GM18867 (cell line): ENCODE measurements around the gene SPDYE1.
"Not testable (repeated sequence)": the region's sequence is repeated elsewhere in the genome, so short reads cannot be mapped to it uniquely, and the experiment has no call there.

Experiments used
- ATAC-seq: cut with Tn5 transposase; IDR thresholded peaks from one replicate; pipeline ENCODE4 v1.9.1; 2021; ENCODE audit warnings: mild to moderate bottlenecking, moderate library complexity; ENCODE audit not compliant: unreplicated experiment

Gene SPDYE1

GRCh38 chr7:43990829-43991228 is 6.9 kb upstream of the SPDYE1 start:
- not testable (repeated sequence) for ATAC-seq

DNA sequence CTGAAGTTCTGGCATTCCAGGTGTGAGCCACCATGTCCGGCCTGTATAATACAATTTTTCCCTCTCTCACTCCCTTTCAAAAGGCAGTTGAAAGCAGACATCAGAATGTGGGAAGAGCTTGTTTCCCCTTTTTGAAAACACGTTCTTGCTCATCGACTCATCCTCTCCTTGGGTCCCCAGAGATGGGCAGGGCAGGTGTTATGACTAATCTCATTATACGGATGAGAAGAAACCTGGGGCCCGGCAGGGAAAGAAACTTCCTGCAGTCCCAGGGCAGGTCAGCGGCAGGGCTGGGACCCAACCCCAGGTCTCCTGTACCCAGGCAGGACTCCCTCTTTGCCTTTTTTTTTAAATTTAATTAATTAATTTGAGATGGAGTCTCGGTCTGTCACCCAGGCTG is 4.8 kb upstream of the SPDYE1 start:
- peak; percentile 85 for ATAC-seq

DNA sequence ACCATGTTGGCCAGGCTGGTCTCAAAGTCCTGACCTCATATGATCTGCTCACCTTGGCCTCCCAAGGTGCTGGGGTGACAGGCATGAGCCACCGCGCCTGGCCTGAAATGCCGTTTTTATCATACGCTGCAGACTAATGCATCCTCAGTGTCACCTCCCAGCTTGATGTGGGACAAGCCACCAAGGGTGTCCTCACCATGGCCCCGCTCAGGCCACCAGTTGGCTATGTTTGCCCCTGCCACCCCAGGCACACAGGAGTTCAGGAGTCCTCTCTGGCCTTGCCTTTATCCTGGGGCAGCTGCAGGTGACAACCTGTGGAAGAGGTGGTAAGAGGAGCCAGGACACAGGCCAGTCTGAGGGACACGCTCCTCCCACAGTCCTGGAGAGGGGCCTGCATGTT is 3.0 kb upstream of the SPDYE1 start:
- ATAC-seq: not testable (repeated sequence)

DNA sequence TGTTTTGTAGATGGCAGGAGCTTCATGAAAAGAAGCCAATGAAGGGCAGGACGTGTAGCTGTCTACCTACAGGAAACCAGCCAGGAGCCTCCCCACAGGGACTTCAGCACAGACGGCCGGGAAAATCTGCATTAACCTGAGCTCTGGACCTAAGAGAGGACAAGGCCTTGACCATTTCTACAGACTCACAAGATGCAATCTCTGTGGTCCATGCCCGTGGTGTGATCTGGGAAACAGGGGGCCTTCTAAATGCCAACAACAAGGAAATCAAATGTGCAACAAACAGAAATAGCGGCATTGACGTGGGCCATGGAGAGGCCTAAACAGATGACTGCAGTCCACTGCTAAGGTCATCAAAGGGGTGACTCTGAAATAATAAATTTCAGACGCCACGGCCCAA is 14.4 kb downstream of the SPDYE1 start:
- not testable (repeated sequence) for ATAC-seq

DNA sequence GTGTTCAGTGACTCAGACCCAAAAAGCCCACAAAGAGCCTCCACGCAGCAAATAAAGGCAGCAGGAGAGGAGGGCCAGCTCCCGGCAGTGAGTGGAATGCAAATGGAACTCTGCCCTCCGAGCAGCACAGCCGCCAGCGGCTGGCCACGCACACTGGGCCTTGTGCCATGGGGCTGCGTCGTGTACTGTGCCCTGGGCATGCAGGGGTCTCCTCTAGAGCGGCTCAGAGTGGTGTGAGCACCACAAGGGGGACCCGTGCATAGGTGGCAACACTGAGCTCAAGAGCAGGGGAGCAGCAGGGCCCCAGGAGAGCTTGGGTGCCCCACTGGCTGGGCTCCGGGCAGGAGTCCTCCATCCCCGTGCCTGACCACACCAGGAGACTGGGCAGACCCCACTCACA is 17.4 kb downstream of the SPDYE1 start:
- not testable (repeated sequence) for ATAC-seq

DNA sequence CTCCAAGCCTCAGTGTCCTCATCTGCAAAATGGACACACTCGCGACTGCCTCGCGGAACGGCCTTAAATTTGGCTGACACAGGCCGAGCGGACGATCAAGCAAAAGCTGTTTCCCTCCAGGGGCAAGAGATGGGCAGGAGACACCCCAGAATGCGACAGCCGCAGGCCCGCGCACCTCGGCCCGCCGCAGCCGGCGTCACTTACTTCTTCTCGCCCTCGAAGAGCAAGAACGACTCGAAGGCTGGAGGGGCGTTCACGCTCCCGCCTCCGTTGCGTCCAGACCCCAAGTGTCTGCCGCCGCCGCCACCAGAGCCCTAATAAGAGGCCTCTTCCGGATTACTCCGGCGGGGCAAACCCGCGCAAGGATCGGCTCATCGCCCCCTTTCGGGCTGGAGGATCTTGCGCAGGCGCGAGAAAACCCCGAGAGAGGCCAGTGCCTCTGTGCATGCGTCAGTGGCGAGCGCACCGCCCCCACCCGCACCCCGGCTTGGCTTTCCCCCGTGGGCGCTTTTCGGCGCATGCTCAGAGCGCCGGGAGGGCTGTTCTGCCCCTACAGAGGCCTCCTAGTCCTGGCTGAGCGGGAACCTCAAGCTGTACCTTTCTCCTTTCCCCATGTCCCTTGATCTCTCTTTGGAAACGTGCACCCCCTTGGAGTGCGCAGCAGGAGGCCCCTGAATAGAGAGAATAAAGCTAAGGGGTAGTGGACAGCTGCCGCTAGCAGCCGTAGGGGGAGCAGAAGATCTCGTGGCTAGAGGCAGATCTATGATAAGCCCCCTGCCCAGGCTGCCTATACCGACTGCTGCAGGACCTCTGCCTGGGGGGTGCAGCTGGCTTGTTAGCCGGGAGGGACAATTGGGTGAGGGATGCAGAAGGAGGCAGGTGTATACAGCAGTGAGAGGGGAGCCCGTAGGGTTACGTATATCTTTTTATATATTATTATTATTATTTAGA is 21.4 kb downstream of the SPDYE1 start:
- peak; percentile 95 for ATAC-seq

DNA sequence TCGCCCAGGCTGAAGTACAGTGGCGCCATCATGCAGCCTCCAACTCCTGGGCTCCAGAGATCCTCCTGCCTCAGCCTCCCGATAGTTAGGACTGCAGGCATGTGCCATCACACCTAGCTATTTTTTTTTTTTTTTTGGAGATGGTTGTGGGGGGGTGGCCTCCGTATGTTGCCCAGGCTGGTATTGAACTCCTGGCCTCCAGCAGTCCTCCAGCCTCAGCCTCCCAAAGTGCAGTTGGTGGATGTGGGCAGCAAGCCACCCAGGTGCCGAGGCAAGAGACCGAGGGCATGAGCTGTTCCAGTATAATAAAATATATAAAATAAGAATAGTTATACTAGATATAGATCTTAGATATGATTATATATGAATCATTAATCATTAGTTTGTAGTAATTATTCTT is 22.1 kb downstream of the SPDYE1 start:
- not testable (repeated sequence) for ATAC-seq

GRCh38 chr7:44022069-44022468 is 24.4 kb downstream of the SPDYE1 start:
- ATAC-seq: not testable (repeated sequence)

DNA sequence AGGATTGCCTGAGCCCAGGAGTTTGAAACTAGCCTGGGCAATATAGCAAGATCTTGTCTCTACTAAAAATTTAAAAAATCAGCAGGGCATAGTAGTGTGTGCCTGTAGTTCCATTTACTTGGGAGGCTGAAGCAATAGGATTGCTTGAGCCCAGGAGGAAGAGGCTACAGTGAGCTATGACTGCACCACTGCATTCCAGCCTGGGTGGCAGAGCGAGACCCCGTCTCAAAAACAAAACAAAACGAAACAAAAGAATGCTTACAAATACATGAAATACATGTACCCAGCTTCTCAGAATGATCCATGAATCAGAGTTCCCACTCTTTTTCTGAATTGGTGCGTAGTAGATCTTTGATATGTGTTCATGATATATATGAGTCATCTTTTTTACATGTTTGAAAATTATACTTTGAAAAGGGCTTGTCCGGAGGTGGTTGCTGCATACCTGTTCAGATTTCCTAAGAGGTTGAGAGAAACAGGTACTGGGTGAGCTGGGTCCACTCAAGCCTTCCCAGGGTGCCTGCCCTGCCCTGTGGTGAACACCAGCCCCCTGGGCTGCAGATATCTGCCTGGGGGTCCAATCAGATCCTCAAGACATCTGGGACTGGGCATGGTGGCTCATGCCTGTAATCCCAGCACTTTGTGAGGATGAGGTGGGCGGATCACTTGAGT is 25.2 kb downstream of the SPDYE1 start:
- ATAC-seq: not testable (repeated sequence)

- ATAC-seq: not testable (repeated sequence)
Measured at GRCh38 chr7:44029433-44029832, 31.7 kb downstream of the SPDYE1 start.

- ATAC-seq: not testable (repeated sequence)
Measured at GRCh38 chr7:44030029-44030428, 32.3 kb downstream of the SPDYE1 start.

DNA sequence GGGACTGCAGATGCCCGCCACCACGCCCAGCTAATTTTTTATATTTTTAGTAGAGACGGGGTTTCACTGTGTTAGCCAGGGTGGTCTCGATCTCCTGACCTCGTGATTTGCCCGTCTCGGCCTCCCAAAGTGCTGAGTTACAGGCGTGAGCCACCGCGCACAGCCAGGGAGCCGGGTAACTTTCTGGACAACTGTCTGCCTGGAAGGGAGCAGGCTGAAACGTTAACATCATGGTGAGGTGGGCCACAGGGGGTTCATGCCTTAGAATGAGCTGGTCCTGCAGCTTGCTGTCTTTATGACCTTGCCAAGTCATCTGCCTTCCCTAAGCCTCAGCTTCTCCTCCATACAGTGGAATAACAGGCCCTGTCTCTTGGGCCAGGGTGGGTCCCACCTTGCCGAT is 33.6 kb downstream of the SPDYE1 start:
- ATAC-seq: not testable (repeated sequence)

- ATAC-seq: not testable (repeated sequence)
Measured at GRCh38 chr7:44032031-44032430, 34.3 kb downstream of the SPDYE1 start.

- not testable (repeated sequence) for ATAC-seq
Measured at GRCh38 chr7:44033971-44034844, 36.5 kb downstream of the SPDYE1 start.

GRCh38 chr7:44036364-44036763 is 38.7 kb downstream of the SPDYE1 start:
- not testable (repeated sequence) for ATAC-seq

GRCh38 chr7:44037951-44038350 is 40.3 kb downstream of the SPDYE1 start:
- ATAC-seq: not testable (repeated sequence)

DNA sequence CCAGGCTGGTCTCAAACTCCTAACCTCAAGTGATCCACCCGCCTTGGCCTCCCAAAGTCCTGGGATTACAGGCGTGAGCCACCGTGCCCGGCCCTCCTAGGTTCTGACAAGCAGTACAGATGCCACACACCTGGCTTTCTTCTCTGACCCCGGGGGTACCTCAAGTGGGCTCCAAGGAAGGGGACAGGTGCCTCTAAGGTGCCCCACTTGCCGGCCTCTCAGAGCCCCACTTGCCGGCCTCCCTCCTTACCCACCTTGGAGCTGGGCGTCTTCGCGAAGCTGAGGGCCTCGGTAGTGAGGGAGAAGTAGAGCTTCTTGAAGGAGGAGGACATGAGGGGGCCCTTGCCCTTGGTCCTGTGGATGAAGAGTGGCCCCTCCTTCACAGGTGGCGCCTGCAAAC is 40.9 kb downstream of the SPDYE1 start:
- not testable (repeated sequence) for ATAC-seq

DNA sequence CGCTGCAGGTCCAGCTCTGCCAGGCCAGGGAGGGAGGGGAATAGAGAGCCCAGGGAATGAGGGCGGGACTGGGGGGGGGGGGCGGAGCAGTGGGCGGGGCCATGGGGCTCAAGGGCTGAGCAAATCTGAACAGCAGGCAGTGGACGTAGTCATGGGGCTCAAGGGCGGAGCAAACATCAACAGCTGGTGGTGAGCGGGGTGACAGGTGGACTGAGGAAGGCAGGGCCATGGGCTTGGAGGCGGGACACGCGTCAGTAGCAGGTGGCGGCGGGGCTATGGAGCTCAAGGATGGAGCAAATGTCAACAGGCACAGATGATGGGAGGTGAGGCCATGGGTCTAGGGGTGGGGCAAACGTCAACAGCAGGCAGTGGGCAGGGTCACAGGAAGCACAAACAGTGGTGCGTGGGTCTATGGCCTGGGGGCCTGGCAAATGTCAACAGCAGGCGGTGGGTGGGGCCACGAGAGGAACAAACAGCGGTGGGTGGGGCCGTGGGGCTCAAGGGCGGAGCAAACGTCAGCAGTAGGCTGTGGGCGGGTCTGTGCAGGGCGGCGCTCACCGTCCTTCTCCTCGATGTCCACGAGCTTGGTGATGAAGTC is 41.4 kb downstream of the SPDYE1 start:
- ATAC-seq: peak; percentile 72

DNA sequence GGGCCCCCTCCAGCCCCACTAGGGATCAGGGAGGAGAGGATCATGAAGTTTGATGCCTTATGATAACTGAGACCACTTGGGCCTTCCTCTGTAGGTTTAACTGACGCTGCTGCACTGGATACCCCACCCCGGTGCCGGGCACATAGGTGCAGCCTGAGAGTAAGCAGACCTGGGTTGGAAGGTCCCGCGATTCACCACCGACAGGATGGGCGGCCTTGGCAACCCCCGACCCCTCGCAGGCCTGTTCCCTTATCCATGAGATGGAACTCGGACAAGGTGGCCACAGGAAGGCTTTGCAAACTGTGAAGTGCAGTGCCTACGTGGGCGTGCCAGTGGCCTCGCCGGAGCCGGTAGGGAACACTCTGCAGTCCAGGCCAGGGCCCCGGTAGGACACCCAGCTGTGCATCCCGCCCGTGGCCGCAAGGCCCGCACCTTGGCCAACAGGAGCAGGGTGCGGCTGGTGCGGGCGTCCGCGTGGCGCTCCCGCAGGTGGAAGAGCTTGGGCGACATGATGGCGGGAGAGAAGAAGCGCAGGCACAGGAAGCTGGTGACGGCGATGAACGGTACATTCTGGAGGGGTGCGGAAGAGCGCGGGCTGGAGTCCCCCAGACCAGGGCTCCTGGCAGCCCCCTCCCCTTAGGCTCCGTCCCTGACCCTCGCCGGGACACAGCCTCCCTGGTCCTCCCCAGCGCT is 42.2 kb downstream of the SPDYE1 start:
- ATAC-seq: not testable (repeated sequence)

DNA sequence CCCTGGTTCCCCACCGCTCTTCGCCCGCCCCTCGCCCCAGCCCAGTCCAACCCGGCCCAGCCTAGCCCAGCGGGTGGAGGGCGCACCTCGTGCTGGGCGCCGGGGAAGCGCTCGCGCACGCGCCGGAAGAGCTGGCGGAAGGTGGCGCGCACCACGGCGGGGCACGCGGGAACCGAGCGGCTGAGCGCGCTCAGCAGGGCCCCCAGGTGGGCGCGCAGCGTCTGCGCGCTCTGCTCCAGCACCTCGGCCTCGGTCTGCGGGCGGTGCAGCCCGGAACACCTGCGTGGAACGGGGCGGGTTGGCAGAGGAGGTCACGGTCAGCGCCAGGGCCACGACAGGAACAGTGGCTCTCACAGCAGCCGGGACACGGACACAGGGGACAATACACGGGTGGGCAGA is 42.8 kb downstream of the SPDYE1 start:
- peak; percentile 47 for ATAC-seq
